Panc1 (cell line): ENCODE data around the gene WBP2NL. TPM values are rescaled to one million over a fixed set of nuclear protein-coding genes. Genes with fewer than 3 reads are reported as not detected.

Source experiments
- ATAC-seq: fragments of 200-7000 bp; cut with Tn5 transposase; 2 replicates; pipeline ENCODE4 v1.9.1; 2020; ENCODE audit warnings: mild to moderate bottlenecking, moderate library complexity
- BruUV-seq: library from RNA; stranded (reverse); fragments of 400-500 nt; replicated peaks from 2 replicates; lab custom pipeline; 2021; lab: Mats Ljungman, UMichigan
- CTCF ChIA-PET: fragments of 300-600 bp; sonication (Branson Sonifier 250); formaldehyde crosslinking; loops from one replicate; lab custom pipeline; 2022; ENCODE audit warnings: antibody characterized with exemption; lab: Charles Lee
- POLR2A ChIA-PET: fragments of 300-600 bp; sonication (Branson Sonifier 250); formaldehyde crosslinking; loops from one replicate; lab custom pipeline; 2022; ENCODE audit warnings: antibody characterized with exemption; lab: Charles Lee
- DNase-seq: peaks from one replicate; pipeline ENCODE4 v3.0.0-alpha.2; 2010; ENCODE audit warnings: low read depth, low spot score
- H3K27ac ChIP-seq: 2 replicates; pipeline ENCODE4 v1.5.1; 2011; ENCODE audit warnings: mild to moderate bottlenecking, low read length, inconsistent platforms
- H3K27me3 ChIP-seq: fragments of 200-500 bp; sonication (Bioruptor generic); 2 replicates; pipeline ENCODE4 v1.6.0; 2014; ENCODE audit warnings: low read length, inconsistent platforms; ENCODE audit not compliant: control insufficient read depth, insufficient read depth
- H3K36me3 ChIP-seq: fragments of 200-500 bp; sonication (Bioruptor generic); 2 replicates; pipeline ENCODE4 v1.5.1; 2014; ENCODE audit warnings: inconsistent platforms, mild to moderate bottlenecking, low read length, moderate library complexity; ENCODE audit not compliant: control insufficient read depth, insufficient read depth
- H3K4me1 ChIP-seq: 2 replicates; pipeline ENCODE4 v1.5.1; 2011; ENCODE audit warnings: inconsistent platforms, mild to moderate bottlenecking, low read length, moderate library complexity; ENCODE audit not compliant: control insufficient read depth, insufficient read depth
- H3K4me3 ChIP-seq, 2 experiments: 2 replicates each; pipeline ENCODE4 v1.5.1; 2011 to 2012; ENCODE audit warnings: low read depth in 2 of 2, low read length in 2 of 2, mild to moderate bottlenecking in 2 of 2, inconsistent platforms in 1 of 2, moderate library complexity in 1 of 2
- H3K9me3 ChIP-seq: fragments of 200-500 bp; sonication (Bioruptor generic); 2 replicates; pipeline ENCODE4 v1.5.1; 2014; ENCODE audit warnings: low read depth, mild to moderate bottlenecking, inconsistent platforms, low read length, moderate library complexity; ENCODE audit not compliant: control insufficient read depth, insufficient read depth
- POLR2AphosphoS5 ChIP-seq: IDR thresholded peaks from 2 replicates; pipeline ENCODE4 v1.6.1; 2012; ENCODE audit warnings: mild to moderate bottlenecking, low read depth, low read length, moderate library complexity
- SIN3A ChIP-seq: IDR thresholded peaks from 2 replicates; pipeline ENCODE4 v1.6.1; 2012; ENCODE audit warnings: low read depth, mild to moderate bottlenecking, low read length, moderate library complexity, borderline replicate concordance; ENCODE audit not compliant: insufficient read depth
- TCF7L2 ChIP-seq: IDR thresholded peaks from 2 replicates; pipeline ENCODE4 v1.6.1; 2011; ENCODE audit warnings: mild to moderate bottlenecking, low read depth, low read length, inconsistent platforms
- in situ Hi-C: cut with HindIII; loops from 2 replicates; pipeline ENCODE4 v1.10.0; 2016; ENCODE audit warnings: low sequenced_read_pairs, low pct_unique_long_range_greater_than_20kb
- intact Hi-C: fragments of 100-400 bp; cut with micrococcal nuclease; formaldehyde crosslinking; loops from one replicate; pipeline ENCODE4 v1.10.0; 2022; ENCODE audit not compliant: unreplicated experiment
- total RNA-seq: library from RNA; stranded (reverse); gene quantifications from one replicate; pipeline ENCODE4 v1.2.1, GENCODE V29; 2021; ENCODE audit not compliant: unreplicated experiment
- TF ChIP-seq, protein P1 (sequence below), 2 experiments: IDR thresholded peaks; 2 replicates each; pipeline ENCODE4 v1.6.1; 2011 to 2012; ENCODE audit warnings: low read depth in 2 of 2, control low read depth in 1 of 2, low read length in 1 of 2, mild to moderate bottlenecking in 1 of 2, moderate library complexity in 1 of 2; ENCODE audit not compliant: insufficient read depth in 1 of 2
- TF ChIP-seq, protein P2 (sequence below): fragments of 450-650 bp; IDR thresholded peaks from 2 replicates; pipeline ENCODE4 v1.5.1; 2017; ENCODE audit warnings: mild to moderate bottlenecking

The WBP2NL gene
- total RNA-seq, 1 experiment from 2014 or later: 0.44 TPM

DNA sequence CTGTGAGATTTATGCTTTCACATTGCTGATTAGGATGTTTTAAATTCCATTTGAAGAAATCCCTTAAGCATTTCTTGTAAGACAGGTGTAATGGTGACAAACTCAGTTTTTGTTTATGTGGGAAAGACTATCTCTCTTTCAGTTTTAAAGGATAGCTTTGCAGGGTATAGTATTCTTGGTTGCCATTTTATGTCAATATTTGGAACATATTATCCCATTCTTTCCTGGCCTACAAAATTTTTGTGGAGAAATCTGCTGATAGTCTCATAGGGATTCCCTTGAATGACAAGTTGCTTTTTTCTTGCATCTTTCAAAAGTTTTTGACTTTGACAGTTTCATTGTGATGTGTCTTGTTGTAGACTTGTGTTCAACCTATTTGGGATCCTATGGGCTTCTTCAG is 43.2 kb downstream of the WBP2NL start:
- no TSS peak for BruUV-seq
- POLR2A ChIA-PET: no interaction called here
- CTCF ChIA-PET: interaction anchor here (0.7 kb wide), 1 partner anchor 95 kb away, joined by 3 read pairs; the partner anchor contains the start of gene CENPM

DNA sequence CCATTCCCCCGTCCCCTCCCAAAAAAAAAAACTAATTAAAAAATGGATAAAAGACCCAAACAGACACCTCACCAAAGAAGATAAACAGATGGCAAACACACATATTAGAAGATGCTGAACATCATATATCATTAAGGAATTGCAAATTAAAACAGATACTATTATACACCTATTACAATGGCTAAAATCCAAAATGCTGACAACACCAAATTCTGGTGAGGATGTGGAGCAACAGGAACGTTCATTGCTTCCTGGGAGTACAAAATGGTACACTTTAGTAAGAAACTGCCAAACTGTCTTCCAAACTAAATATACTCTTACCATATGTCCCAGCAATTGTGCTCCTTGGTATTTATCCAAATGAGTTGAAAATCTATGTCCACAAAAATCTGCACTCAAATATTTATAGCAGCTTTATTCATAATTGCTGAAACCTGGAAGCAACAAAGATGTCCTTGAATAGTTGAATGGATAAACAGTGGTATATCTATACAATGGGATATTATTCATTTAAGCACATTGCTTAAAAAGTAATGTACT is 52.1 kb downstream of the WBP2NL start:
- no peak overlapping the region for H3K27ac ChIP-seq
- DNase-seq (no peak), ATAC-seq (no peak)
- BruUV-seq: no TSS peak
- no peak overlapping the region for H3K4me3 ChIP-seq
- intact Hi-C loops: no loop called here
- TF ChIP-seq SIN3A: no peak
- TF ChIP-seq, protein P1, sequence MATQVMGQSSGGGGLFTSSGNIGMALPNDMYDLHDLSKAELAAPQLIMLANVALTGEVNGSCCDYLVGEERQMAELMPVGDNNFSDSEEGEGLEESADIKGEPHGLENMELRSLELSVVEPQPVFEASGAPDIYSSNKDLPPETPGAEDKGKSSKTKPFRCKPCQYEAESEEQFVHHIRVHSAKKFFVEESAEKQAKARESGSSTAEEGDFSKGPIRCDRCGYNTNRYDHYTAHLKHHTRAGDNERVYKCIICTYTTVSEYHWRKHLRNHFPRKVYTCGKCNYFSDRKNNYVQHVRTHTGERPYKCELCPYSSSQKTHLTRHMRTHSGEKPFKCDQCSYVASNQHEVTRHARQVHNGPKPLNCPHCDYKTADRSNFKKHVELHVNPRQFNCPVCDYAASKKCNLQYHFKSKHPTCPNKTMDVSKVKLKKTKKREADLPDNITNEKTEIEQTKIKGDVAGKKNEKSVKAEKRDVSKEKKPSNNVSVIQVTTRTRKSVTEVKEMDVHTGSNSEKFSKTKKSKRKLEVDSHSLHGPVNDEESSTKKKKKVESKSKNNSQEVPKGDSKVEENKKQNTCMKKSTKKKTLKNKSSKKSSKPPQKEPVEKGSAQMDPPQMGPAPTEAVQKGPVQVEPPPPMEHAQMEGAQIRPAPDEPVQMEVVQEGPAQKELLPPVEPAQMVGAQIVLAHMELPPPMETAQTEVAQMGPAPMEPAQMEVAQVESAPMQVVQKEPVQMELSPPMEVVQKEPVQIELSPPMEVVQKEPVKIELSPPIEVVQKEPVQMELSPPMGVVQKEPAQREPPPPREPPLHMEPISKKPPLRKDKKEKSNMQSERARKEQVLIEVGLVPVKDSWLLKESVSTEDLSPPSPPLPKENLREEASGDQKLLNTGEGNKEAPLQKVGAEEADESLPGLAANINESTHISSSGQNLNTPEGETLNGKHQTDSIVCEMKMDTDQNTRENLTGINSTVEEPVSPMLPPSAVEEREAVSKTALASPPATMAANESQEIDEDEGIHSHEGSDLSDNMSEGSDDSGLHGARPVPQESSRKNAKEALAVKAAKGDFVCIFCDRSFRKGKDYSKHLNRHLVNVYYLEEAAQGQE (IDR thresholded peaks at IDR 0.05; ENCODE audit: insufficient read depth in 1 of 2, low read depth in 2 of 2, low read length in 1 of 2): no peak
- TF ChIP-seq, protein P2, sequence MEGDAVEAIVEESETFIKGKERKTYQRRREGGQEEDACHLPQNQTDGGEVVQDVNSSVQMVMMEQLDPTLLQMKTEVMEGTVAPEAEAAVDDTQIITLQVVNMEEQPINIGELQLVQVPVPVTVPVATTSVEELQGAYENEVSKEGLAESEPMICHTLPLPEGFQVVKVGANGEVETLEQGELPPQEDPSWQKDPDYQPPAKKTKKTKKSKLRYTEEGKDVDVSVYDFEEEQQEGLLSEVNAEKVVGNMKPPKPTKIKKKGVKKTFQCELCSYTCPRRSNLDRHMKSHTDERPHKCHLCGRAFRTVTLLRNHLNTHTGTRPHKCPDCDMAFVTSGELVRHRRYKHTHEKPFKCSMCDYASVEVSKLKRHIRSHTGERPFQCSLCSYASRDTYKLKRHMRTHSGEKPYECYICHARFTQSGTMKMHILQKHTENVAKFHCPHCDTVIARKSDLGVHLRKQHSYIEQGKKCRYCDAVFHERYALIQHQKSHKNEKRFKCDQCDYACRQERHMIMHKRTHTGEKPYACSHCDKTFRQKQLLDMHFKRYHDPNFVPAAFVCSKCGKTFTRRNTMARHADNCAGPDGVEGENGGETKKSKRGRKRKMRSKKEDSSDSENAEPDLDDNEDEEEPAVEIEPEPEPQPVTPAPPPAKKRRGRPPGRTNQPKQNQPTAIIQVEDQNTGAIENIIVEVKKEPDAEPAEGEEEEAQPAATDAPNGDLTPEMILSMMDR: no peak
- no peak for TF ChIP-seq POLR2AphosphoS5
- TF ChIP-seq TCF7L2: no peak
- no peaks in the 10 kb centered on the region for H3K9me3 ChIP-seq
- in situ Hi-C loops: no loop called here
- CTCF ChIA-PET: interaction anchor here (0.7 kb wide), 1 partner anchor 18 kb away, joined by 3 read pairs; no protein-coding TSS in a partner anchor
- no peaks in the 10 kb centered on the region for H3K27me3 ChIP-seq
- H3K36me3 ChIP-seq: no peaks in the 10 kb centered on the region
- no peaks in the 10 kb centered on the region for H3K4me1 ChIP-seq
- POLR2A ChIA-PET: no interaction called here

More for the DNA sequence above, 43.2 kb downstream of the WBP2NL start:
- intact Hi-C loops (no loop called here), in situ Hi-C loops (no loop called here)
- Histone ChIP-seq H3K9me3 (0 out of 2 replicates have a peak, but pooled peaks cover 4% of the 10 kb centered on the region), H3K27me3 (no peaks in the 10 kb centered on the region), H3K36me3 (no peaks in the 10 kb centered on the region), H3K4me1 (no peaks in the 10 kb centered on the region), H3K27ac (no peak overlapping the region), H3K4me3 (no peak overlapping the region)
- DNase-seq (no peak), ATAC-seq (no peak)
- TF ChIP-seq SIN3A (no peak), POLR2AphosphoS5 (no peak), TCF7L2 (no peak)
- TF ChIP-seq, protein P2: no peak
- TF ChIP-seq, protein P1 (IDR thresholded peaks at IDR 0.05; ENCODE audit: insufficient read depth in 1 of 2, low read depth in 2 of 2, low read length in 1 of 2): no peak
